Activated CD4-positive, alpha-beta T cell treated with anti-CD3 and anti-CD28 coated beads, Interleukin-2, amount 50 U/mL, for 16 hours (primary cell): Measurements from ENCODE around the gene LCT.
"Not testable (repeated sequence)": the region's sequence is repeated elsewhere in the genome, so short reads cannot be mapped to it uniquely, and the experiment has no call there.

Experiments used
- DNase-seq: peaks from one replicate; pipeline ENCODE4 v3.0.0-alpha.2; 2020

LCT gene

GRCh38 chr2:135831180-135831812 is 5.7 kb downstream of the LCT start:
- DNase-seq: no peak

GRCh38 chr2:135829378-135830135 is 7.4 kb downstream of the LCT start:
- no peak for DNase-seq

- DNase-seq: no peak
Measured at GRCh38 chr2:135826544-135826943, 10.4 kb downstream of the LCT start.

GRCh38 chr2:135825550-135826176 is 11.3 kb downstream of the LCT start:
- DNase-seq: no peak

GRCh38 chr2:135825131-135825530 is 11.9 kb downstream of the LCT start:
- DNase-seq: no peak

GRCh38 chr2:135822855-135823254 is 14.1 kb downstream of the LCT start:
- DNase-seq: no peak

GRCh38 chr2:135821190-135821589 is 15.8 kb downstream of the LCT start:
- no peak for DNase-seq

GRCh38 chr2:135820003-135820618 is 16.9 kb downstream of the LCT start:
- peak; percentile 94 for DNase-seq

GRCh38 chr2:135818937-135819610 is 17.9 kb downstream of the LCT start:
- peak; percentile 83 for DNase-seq

GRCh38 chr2:135817951-135818350 is 19.0 kb downstream of the LCT start:
- no peak for DNase-seq

- no peak for DNase-seq
Measured at GRCh38 chr2:135817466-135817865, 19.5 kb downstream of the LCT start.

GRCh38 chr2:135815269-135815668 is 21.7 kb downstream of the LCT start:
- no peak for DNase-seq

GRCh38 chr2:135812907-135813511 is 24.0 kb downstream of the LCT start:
- no peak for DNase-seq

- DNase-seq: not testable (repeated sequence)
Measured at GRCh38 chr2:135807874-135808273, 29.1 kb downstream of the LCT start.

GRCh38 chr2:135803278-135803677 is 33.7 kb downstream of the LCT start:
- no peak for DNase-seq

GRCh38 chr2:135802350-135802749 is 34.6 kb downstream of the LCT start:
- no peak for DNase-seq

- no peak for DNase-seq
Measured at GRCh38 chr2:135800513-135801460, 36.2 kb downstream of the LCT start.

- DNase-seq: no peak
Measured at GRCh38 chr2:135799738-135800137, 37.2 kb downstream of the LCT start.

GRCh38 chr2:135798762-135799161 is 38.2 kb downstream of the LCT start:
- no peak for DNase-seq

- no peak for DNase-seq
Measured at GRCh38 chr2:135798275-135798705, 38.7 kb downstream of the LCT start.

GRCh38 chr2:135797497-135798274 is 39.3 kb downstream of the LCT start:
- peak; percentile 82 for DNase-seq
